Fibroblast of lung (primary cell): ENCODE results near the gene PID1. TPM values are rescaled to one million over a fixed set of nuclear protein-coding genes. Genes with fewer than 3 reads are reported as not detected.
"Not testable (repeated sequence)": the region's sequence is repeated elsewhere in the genome, so short reads cannot be mapped to it uniquely, and the experiment has no call there.

ENCODE experiments used
- DNase-seq, 2 donors: peaks; one replicate each; pipeline versions ENCODE4 v3.0.0 to v3.0.0-alpha.2; 2010; ENCODE audit warnings: low read depth in 2 of 2
- H2AFZ ChIP-seq: 2 replicates; pipeline ENCODE4 v1.5.1; 2012; ENCODE audit warnings: low read length, control low read depth, inconsistent platforms
- H3K27ac ChIP-seq: 2 replicates; pipeline ENCODE4 v1.5.1; 2011; ENCODE audit warnings: low read length, control low read depth; ENCODE audit not compliant: insufficient read depth
- H3K27me3 ChIP-seq: 2 replicates; pipeline ENCODE4 v1.5.1; 2011; ENCODE audit warnings: mild to moderate bottlenecking, low read length; ENCODE audit not compliant: control insufficient read depth, insufficient read depth
- H3K36me3 ChIP-seq: 2 replicates; pipeline ENCODE4 v1.5.1; 2011; ENCODE audit warnings: low read length; ENCODE audit not compliant: control insufficient read depth, insufficient read depth
- H3K4me1 ChIP-seq: 2 replicates; pipeline ENCODE4 v1.5.1; 2011; ENCODE audit warnings: low read length; ENCODE audit not compliant: control insufficient read depth, insufficient read depth; ENCODE audit errors: extremely low read depth
- H3K4me2 ChIP-seq: 2 replicates; pipeline ENCODE4 v1.5.1; 2011; ENCODE audit warnings: low read length, control low read depth; ENCODE audit not compliant: insufficient read depth; ENCODE audit errors: extremely low read depth
- H3K4me3 ChIP-seq, 4 experiments: fragments of 200-600 bp in 1 of 4; sonication (generic) in 1 of 4; replicated peaks in 1 of 4; 2 replicates each; pipeline ENCODE4 v1.5.1; 2011 to 2016; ENCODE audit warnings: low read length in 4 of 4, low read depth in 3 of 4, mild to moderate bottlenecking in 3 of 4, control low read depth in 2 of 4, inconsistent platforms in 1 of 4, mixed read lengths in 1 of 4; ENCODE audit not compliant: insufficient read depth in 1 of 4; ENCODE audit errors: control extremely low read depth in 1 of 4
- H3K79me2 ChIP-seq: 2 replicates; pipeline ENCODE4 v1.5.1; 2012; ENCODE audit warnings: mild to moderate bottlenecking, low read length, inconsistent platforms; ENCODE audit not compliant: control insufficient read depth, insufficient read depth
- H3K9ac ChIP-seq: 2 replicates; pipeline ENCODE4 v1.5.1; 2011; ENCODE audit warnings: mild to moderate bottlenecking, low read length, control low read depth; ENCODE audit not compliant: insufficient read depth
- H3K9me3 ChIP-seq: 2 replicates; pipeline ENCODE4 v1.5.1; 2012; ENCODE audit warnings: low read depth, low read length; ENCODE audit not compliant: control insufficient read depth, insufficient read depth
- H4K20me1 ChIP-seq: 2 replicates; pipeline ENCODE4 v1.5.1; 2011; ENCODE audit warnings: low read length; ENCODE audit not compliant: control insufficient read depth, insufficient read depth; ENCODE audit errors: extremely low read depth
- CTCF ChIP-seq, 2 donors: IDR thresholded peaks in 1 of 2; conservative IDR thresholded peaks in 1 of 2; 1 replicate in 1 of 2; 2 replicates in 1 of 2; pipeline ENCODE4 v1.5.1; 2011 to 2012; ENCODE audit warnings: low read length in 2 of 2, control low read depth in 1 of 2, inconsistent platforms in 1 of 2, low read depth in 1 of 2, mild to moderate bottlenecking in 1 of 2
- EZH2 ChIP-seq: IDR thresholded peaks from 2 replicates; pipeline ENCODE4 v1.5.1; 2012; ENCODE audit warnings: low read length, control low read depth, mild to moderate bottlenecking; ENCODE audit errors: missing control alignments
- polyA plus RNA-seq, 2 donors: library from polyadenylated mRNA; depleted of rRNA in 1 of 2; stranded (reverse) in 1 of 2; unstranded in 1 of 2; fragments of >200 nt; gene quantifications; 2 replicates each; pipeline ENCODE4 v1.2.1, GENCODE V29; 2011 to 2012; ENCODE audit warnings: missing spikeins in 1 of 2
- total RNA-seq: library from RNA; depleted of rRNA; stranded (reverse); fragments of >200 nt; gene quantifications from 2 replicates; pipeline ENCODE4 v1.2.1, GENCODE V29; 2014

Gene PID1
- total and polyA plus RNA-seq, 2 donors (not counting 1 experiment from before 2014, with no cell fraction given) = 15.7 to 29.6 TPM

- Histone ChIP-seq H3K4me2 (no peak overlapping the region), H2AFZ (no peak overlapping the region), H3K27me3 (no peaks in the 10 kb centered on the region), H3K27ac (no peak overlapping the region), H3K4me1 (no peaks in the 10 kb centered on the region), H3K79me2 (no peaks in the 10 kb centered on the region), H3K9me3 (no peaks in the 10 kb centered on the region), H4K20me1 (no peaks in the 10 kb centered on the region), H3K9ac (no peak overlapping the region), H3K4me3 (no peak overlapping the region), H3K36me3 (no peaks in the 10 kb centered on the region)
- DNase-seq = no peak
- no peak for TF ChIP-seq CTCF (conservative IDR thresholded peaks at IDR 0.05 in 1 of 2, IDR thresholded peaks at IDR 0.05 in 1 of 2; ENCODE audit: low read depth in 1 of 2, low read length in 2 of 2)
- no peak for TF ChIP-seq EZH2
Observed at GRCh38 chr2:229193281-229193680, 77.8 kb downstream of the PID1 start.

GRCh38 chr2:229191413-229191812 lies 79.7 kb downstream of the PID1 start:
- no peaks in the 10 kb centered on the region for H3K4me1 ChIP-seq
- no peak for TF ChIP-seq EZH2
- no peak for TF ChIP-seq CTCF (conservative IDR thresholded peaks at IDR 0.05 in 1 of 2, IDR thresholded peaks at IDR 0.05 in 1 of 2; ENCODE audit: low read depth in 1 of 2, low read length in 2 of 2)
- H3K9ac ChIP-seq = no peak overlapping the region
- no peak overlapping the region for H3K4me2 ChIP-seq
- H3K27ac ChIP-seq = no peak overlapping the region
- H3K9me3 ChIP-seq = no peaks in the 10 kb centered on the region
- no peaks in the 10 kb centered on the region for H4K20me1 ChIP-seq
- no peaks in the 10 kb centered on the region for H3K79me2 ChIP-seq
- H3K4me3 ChIP-seq = no peak overlapping the region
- H3K27me3 ChIP-seq = no peaks in the 10 kb centered on the region
- DNase-seq = no peak
- no peak overlapping the region for H2AFZ ChIP-seq
- no peaks in the 10 kb centered on the region for H3K36me3 ChIP-seq

- not testable (repeated sequence) for H3K9ac ChIP-seq, H3K9me3 ChIP-seq, H3K36me3 ChIP-seq, H3K4me1 ChIP-seq, H4K20me1 ChIP-seq, H3K27ac ChIP-seq, H3K4me2 ChIP-seq, H3K27me3 ChIP-seq, DNase-seq, H3K4me3 ChIP-seq, H2AFZ ChIP-seq, H3K79me2 ChIP-seq
Observed at GRCh38 chr2:229187123-229187522, 84.0 kb downstream of the PID1 start.
